Suprapubic skin (tissue), 4 donors: Measurements from ENCODE around the gene MCM9.

Experiments used
- EP300 ChIP-seq: sonication (generic); formaldehyde crosslinking; IDR thresholded peaks from one replicate; pipeline ENCODE4 v1.6.1; 2017; ENCODE audit warnings: antibody characterized with exemption
- POLR2A ChIP-seq, 2 donors: fragments of 450-650 bp; IDR thresholded peaks; one replicate each; pipeline ENCODE4 v1.6.1; 2017; ENCODE audit warnings: antibody characterized with exemption in 2 of 2, mild to moderate bottlenecking in 2 of 2, moderate library complexity in 2 of 2
- POLR2AphosphoS5 ChIP-seq, 3 donors: sonication (generic); formaldehyde crosslinking; IDR thresholded peaks; one replicate each; pipeline ENCODE4 v1.6.1; 2017; ENCODE audit warnings: antibody characterized with exemption in 3 of 3
- TF ChIP-seq, protein P1 (sequence below), 2 donors: fragments of 200-600 bp in 1 of 2; fragments of 450-650 bp in 1 of 2; sonication (generic) in 1 of 2; IDR thresholded peaks; one replicate each; pipeline ENCODE4 v1.5.1; 2016 to 2019; ENCODE audit warnings: antibody characterized with exemption in 2 of 2, mild to moderate bottlenecking in 1 of 2, moderate library complexity in 1 of 2

DNA sequence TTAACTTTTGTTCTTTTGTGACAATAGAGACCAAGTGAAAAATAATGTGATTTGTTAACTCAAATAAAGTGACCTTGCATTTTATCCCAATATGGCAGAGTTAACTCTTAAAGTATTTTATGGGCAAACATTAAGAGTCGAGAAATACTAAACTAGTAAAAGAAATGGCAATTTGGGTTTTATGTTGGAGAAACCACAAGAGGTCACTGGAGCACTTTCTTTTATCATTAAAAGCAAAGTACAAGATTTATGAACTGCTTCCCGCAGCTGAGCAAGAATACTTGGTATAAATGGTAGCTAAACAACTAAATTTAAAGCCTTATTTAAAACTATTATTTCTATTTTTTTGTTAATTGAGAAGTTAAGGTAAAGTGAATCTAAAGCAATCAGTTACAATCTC, 33.5 kb upstream of the MCM9 start:
- TF ChIP-seq POLR2AphosphoS5 (IDR thresholded peaks at IDR 0.05): no peak
- TF ChIP-seq, protein P1, sequence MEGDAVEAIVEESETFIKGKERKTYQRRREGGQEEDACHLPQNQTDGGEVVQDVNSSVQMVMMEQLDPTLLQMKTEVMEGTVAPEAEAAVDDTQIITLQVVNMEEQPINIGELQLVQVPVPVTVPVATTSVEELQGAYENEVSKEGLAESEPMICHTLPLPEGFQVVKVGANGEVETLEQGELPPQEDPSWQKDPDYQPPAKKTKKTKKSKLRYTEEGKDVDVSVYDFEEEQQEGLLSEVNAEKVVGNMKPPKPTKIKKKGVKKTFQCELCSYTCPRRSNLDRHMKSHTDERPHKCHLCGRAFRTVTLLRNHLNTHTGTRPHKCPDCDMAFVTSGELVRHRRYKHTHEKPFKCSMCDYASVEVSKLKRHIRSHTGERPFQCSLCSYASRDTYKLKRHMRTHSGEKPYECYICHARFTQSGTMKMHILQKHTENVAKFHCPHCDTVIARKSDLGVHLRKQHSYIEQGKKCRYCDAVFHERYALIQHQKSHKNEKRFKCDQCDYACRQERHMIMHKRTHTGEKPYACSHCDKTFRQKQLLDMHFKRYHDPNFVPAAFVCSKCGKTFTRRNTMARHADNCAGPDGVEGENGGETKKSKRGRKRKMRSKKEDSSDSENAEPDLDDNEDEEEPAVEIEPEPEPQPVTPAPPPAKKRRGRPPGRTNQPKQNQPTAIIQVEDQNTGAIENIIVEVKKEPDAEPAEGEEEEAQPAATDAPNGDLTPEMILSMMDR (IDR thresholded peaks at IDR 0.05): no peak
- TF ChIP-seq POLR2A (IDR thresholded peaks at IDR 0.05): no peak
- no peak for TF ChIP-seq EP300
